OCI-LY1 (cell line): ENCODE data around the gene CTRL.

Experiments
- H2AFZ ChIP-seq: fragments of 200-600 bp; sonication (generic), shearing (Covaris generic); 2 replicates; pipeline ENCODE4 v1.6.0; 2014; ENCODE audit warnings: antibody characterized with exemption, mild to moderate bottlenecking, low read length
- H3F3A ChIP-seq: fragments of 200-600 bp; sonication (generic), shearing (Covaris generic); 2 replicates; pipeline ENCODE4 v1.6.0; 2014; ENCODE audit warnings: mild to moderate bottlenecking, antibody characterized with exemption, low read length, moderate library complexity; ENCODE audit not compliant: insufficient read depth
- H3K27ac ChIP-seq: fragments of 200-600 bp; sonication (generic); 2 replicates; pipeline ENCODE4 v1.5.1; 2014; ENCODE audit warnings: low read length, mixed run types, mild to moderate bottlenecking, low read depth; ENCODE audit not compliant: poor library complexity, severe bottlenecking
- H3K27me3 ChIP-seq: fragments of 200-600 bp; sonication (generic); 2 replicates; pipeline ENCODE4 v1.6.0; 2014; ENCODE audit warnings: antibody characterized with exemption, mild to moderate bottlenecking, low read length, moderate library complexity; ENCODE audit not compliant: insufficient read depth
- H3K36me3 ChIP-seq: fragments of 200-600 bp; sonication (generic); 2 replicates; pipeline ENCODE4 v1.6.1; 2014; ENCODE audit warnings: mild to moderate bottlenecking, antibody characterized with exemption, low read length, moderate library complexity, mixed read lengths; ENCODE audit not compliant: insufficient read depth
- H3K4me1 ChIP-seq: fragments of 200-600 bp; sonication (generic); 2 replicates; pipeline ENCODE4 v1.5.1; 2014; ENCODE audit warnings: mild to moderate bottlenecking, low read length, moderate library complexity; ENCODE audit not compliant: insufficient read depth, severe bottlenecking
- H3K4me2 ChIP-seq: fragments of 200-600 bp; sonication (generic), shearing (Covaris generic); 2 replicates; pipeline ENCODE4 v1.6.1; 2014; ENCODE audit warnings: low read length
- H3K4me3 ChIP-seq: fragments of 200-600 bp; sonication (generic); 2 replicates; pipeline ENCODE4 v1.5.1; 2014; ENCODE audit warnings: low read length, low read depth, mild to moderate bottlenecking, mixed read lengths; ENCODE audit not compliant: poor library complexity, severe bottlenecking
- H3K79me2 ChIP-seq: fragments of 200-600 bp; shearing (Covaris generic); 2 replicates; pipeline ENCODE4 v1.6.1; 2016; ENCODE audit warnings: mixed run types, low read length, mixed read lengths; ENCODE audit not compliant: insufficient read depth
- H3K9ac ChIP-seq: fragments of 200-600 bp; sonication (generic), shearing (Covaris generic); 2 replicates; pipeline ENCODE4 v1.6.1; 2014; ENCODE audit warnings: mild to moderate bottlenecking, low read length, mixed read lengths
- H3K9me2 ChIP-seq: fragments of 200-600 bp; sonication (generic), shearing (Covaris generic); 2 replicates; pipeline ENCODE4 v1.6.1; 2014; ENCODE audit warnings: low read depth, mild to moderate bottlenecking, low read length, mixed read lengths
- H3K9me3 ChIP-seq: fragments of 200-600 bp; shearing (Covaris generic); 2 replicates; pipeline ENCODE4 v1.6.1; 2014; ENCODE audit warnings: low read length, mixed read lengths
- H4K20me1 ChIP-seq: fragments of 200-600 bp; sonication (generic), shearing (Covaris generic); 2 replicates; pipeline ENCODE4 v1.6.0; 2016; ENCODE audit warnings: mild to moderate bottlenecking, low read length; ENCODE audit not compliant: insufficient read depth
- CTCF ChIP-seq: fragments of 200-600 bp; sonication (generic), shearing (Covaris generic); IDR thresholded peaks from 2 replicates; pipeline ENCODE4 v1.5.1; 2017; ENCODE audit warnings: mild to moderate bottlenecking, antibody characterized with exemption, low read length, moderate library complexity, mixed read lengths
- EZH2 ChIP-seq: fragments of 200-600 bp; sonication (generic), shearing (Covaris generic); IDR thresholded peaks from 2 replicates; pipeline ENCODE4 v1.8.0; 2017; ENCODE audit warnings: borderline replicate concordance, mixed run types, mild to moderate bottlenecking, antibody characterized with exemption, low read length, moderate library complexity, mixed read lengths

CTRL gene

GRCh38 chr16:67965668-67966548, 34.2 kb upstream of the CTRL start:
- H3K79me2 ChIP-seq, result no peaks in the 10 kb centered on the region
- no peaks in the 10 kb centered on the region for H3F3A ChIP-seq
- H3K27ac ChIP-seq, result peak overlapping the region; percentile 13
- 0 out of 2 replicates have a peak, but pooled peaks cover 5% of the 10 kb centered on the region for H3K36me3 ChIP-seq
- no peak overlapping the region for H3K9ac ChIP-seq
- H3K4me2 ChIP-seq, result no peak overlapping the region
- H3K9me2 ChIP-seq, result no peaks in the 10 kb centered on the region
- H3K9me3 ChIP-seq, result no peaks in the 10 kb centered on the region
- no peak overlapping the region for H3K4me3 ChIP-seq
- H3K27me3 ChIP-seq, result no peaks in the 10 kb centered on the region
- H4K20me1 ChIP-seq, result no peaks in the 10 kb centered on the region
- peaks cover 33% of the 10 kb centered on the region for H3K4me1 ChIP-seq
- no peak overlapping the region for H2AFZ ChIP-seq
- TF ChIP-seq CTCF, result no peak
- no peak for TF ChIP-seq EZH2

GRCh38 chr16:67964477-67965131, 32.9 kb upstream of the CTRL start:
- H3K9me2 ChIP-seq, result no peaks in the 10 kb centered on the region
- H3K4me2 ChIP-seq, result no peak overlapping the region
- no peaks in the 10 kb centered on the region for H3K9me3 ChIP-seq
- H3F3A ChIP-seq, result no peaks in the 10 kb centered on the region
- TF ChIP-seq CTCF (no peak), EZH2 (no peak)
- peaks cover 33% of the 10 kb centered on the region for H3K4me1 ChIP-seq
- no peaks in the 10 kb centered on the region for H3K27me3 ChIP-seq
- H4K20me1 ChIP-seq, result no peaks in the 10 kb centered on the region
- H2AFZ ChIP-seq, result no peak overlapping the region
- no peak overlapping the region for H3K9ac ChIP-seq
- no peak overlapping the region for H3K4me3 ChIP-seq
- H3K36me3 ChIP-seq, result 0 out of 2 replicates have a peak, but pooled peaks cover 5% of the 10 kb centered on the region
- H3K79me2 ChIP-seq, result no peaks in the 10 kb centered on the region
- H3K27ac ChIP-seq, result no peak overlapping the region

- H3F3A ChIP-seq, result no peaks in the 10 kb centered on the region
- no peaks in the 10 kb centered on the region for H4K20me1 ChIP-seq
- TF ChIP-seq EZH2, result no peak
- TF ChIP-seq CTCF, result no peak
- H3K9ac ChIP-seq, result no peak overlapping the region
- no peaks in the 10 kb centered on the region for H3K9me2 ChIP-seq
- H3K4me2 ChIP-seq, result no peak overlapping the region
- H3K4me3 ChIP-seq, result no peak overlapping the region
- H3K79me2 ChIP-seq, result no peaks in the 10 kb centered on the region
- H2AFZ ChIP-seq, result no peak overlapping the region
- H3K36me3 ChIP-seq, result 0 out of 2 replicates have a peak, but pooled peaks cover 5% of the 10 kb centered on the region
- no peaks in the 10 kb centered on the region for H3K9me3 ChIP-seq
- peaks cover 24% of the 10 kb centered on the region for H3K4me1 ChIP-seq
- H3K27ac ChIP-seq, result no peak overlapping the region
- no peaks in the 10 kb centered on the region for H3K27me3 ChIP-seq
These were observed 32.1 kb upstream of the CTRL start for GRCh38 chr16:67963662-67964321.
